OCI-LY1 (cell line): ENCODE measurements around the gene ELK4.

Source experiments
- EZH2 ChIP-seq: fragments of 200-600 bp; sonication (generic), shearing (Covaris generic); IDR thresholded peaks from 2 replicates; pipeline ENCODE4 v1.8.0; 2017; ENCODE audit warnings: borderline replicate concordance, mixed run types, mild to moderate bottlenecking, antibody characterized with exemption, low read length, moderate library complexity, mixed read lengths
- TF ChIP-seq, protein P1 (sequence below): fragments of 200-600 bp; sonication (generic), shearing (Covaris generic); IDR thresholded peaks from 2 replicates; pipeline ENCODE4 v1.5.1; 2017; ENCODE audit warnings: mild to moderate bottlenecking, antibody characterized with exemption, low read length, moderate library complexity, mixed read lengths

DNA sequence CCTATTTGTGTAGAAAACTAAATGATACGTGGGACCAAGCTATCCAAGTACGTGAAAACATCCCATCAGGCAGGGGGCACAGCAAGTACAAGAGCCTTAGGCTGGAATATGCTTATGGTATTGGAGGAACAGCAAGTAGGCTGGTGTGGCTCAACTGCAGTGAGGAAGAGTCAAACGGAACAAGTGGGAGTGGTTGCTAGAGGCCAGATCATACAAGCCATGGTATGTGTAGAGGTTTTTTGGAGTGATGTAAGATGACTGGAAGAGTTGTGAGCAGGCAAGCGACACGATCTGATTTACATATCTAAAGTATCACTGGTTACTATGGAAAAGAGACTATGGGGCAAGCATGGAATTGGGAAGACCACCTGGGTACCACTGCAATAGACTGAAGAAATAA is 27.8 kb downstream of the ELK4 start:
- TF ChIP-seq, protein P1, sequence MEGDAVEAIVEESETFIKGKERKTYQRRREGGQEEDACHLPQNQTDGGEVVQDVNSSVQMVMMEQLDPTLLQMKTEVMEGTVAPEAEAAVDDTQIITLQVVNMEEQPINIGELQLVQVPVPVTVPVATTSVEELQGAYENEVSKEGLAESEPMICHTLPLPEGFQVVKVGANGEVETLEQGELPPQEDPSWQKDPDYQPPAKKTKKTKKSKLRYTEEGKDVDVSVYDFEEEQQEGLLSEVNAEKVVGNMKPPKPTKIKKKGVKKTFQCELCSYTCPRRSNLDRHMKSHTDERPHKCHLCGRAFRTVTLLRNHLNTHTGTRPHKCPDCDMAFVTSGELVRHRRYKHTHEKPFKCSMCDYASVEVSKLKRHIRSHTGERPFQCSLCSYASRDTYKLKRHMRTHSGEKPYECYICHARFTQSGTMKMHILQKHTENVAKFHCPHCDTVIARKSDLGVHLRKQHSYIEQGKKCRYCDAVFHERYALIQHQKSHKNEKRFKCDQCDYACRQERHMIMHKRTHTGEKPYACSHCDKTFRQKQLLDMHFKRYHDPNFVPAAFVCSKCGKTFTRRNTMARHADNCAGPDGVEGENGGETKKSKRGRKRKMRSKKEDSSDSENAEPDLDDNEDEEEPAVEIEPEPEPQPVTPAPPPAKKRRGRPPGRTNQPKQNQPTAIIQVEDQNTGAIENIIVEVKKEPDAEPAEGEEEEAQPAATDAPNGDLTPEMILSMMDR: no peak
- TF ChIP-seq EZH2: no peak
